Neural progenitor cell (in vitro differentiated cells): Measurements from ENCODE around the gene CNTN2. TPM values are rescaled to one million over a fixed set of nuclear protein-coding genes. Genes with fewer than 3 reads are reported as not detected.

Experiments
- DNase-seq: peaks from one replicate; pipeline ENCODE4 v3.0.0-alpha.2; 2016; ENCODE audit warnings: low spot score
- H2AFZ ChIP-seq: fragments of 200-600 bp; sonication (generic); replicated peaks from 2 replicates; pipeline ENCODE4 v1.6.1; 2016; ENCODE audit warnings: antibody characterized with exemption
- H3F3A ChIP-seq: fragments of 200-600 bp; sonication (generic); 2 replicates; pipeline ENCODE4 v1.6.1; 2016; ENCODE audit warnings: antibody characterized with exemption, low read depth
- H3K27ac ChIP-seq: fragments of 200-600 bp; sonication (generic); 2 replicates; pipeline ENCODE4 v1.5.1; 2016; ENCODE audit warnings: mild to moderate bottlenecking
- H3K27me3 ChIP-seq: fragments of 200-600 bp; sonication (generic); 2 replicates; pipeline ENCODE4 v1.6.1; 2016; ENCODE audit warnings: mild to moderate bottlenecking, moderate library complexity
- H3K36me3 ChIP-seq: fragments of 200-600 bp; sonication (generic); 2 replicates; pipeline ENCODE4 v1.5.1; 2016
- H3K4me1 ChIP-seq: fragments of 200-600 bp; sonication (generic); 2 replicates; pipeline ENCODE4 v1.6.1; 2016; ENCODE audit warnings: mixed run types
- H3K4me2 ChIP-seq: fragments of 200-600 bp; sonication (generic); 2 replicates; pipeline ENCODE4 v1.6.1; 2016
- H3K4me3 ChIP-seq: fragments of 200-600 bp; sonication (generic); 2 replicates; pipeline ENCODE4 v1.5.1; 2016
- H3K79me2 ChIP-seq: fragments of 200-600 bp; sonication (generic); 2 replicates; pipeline ENCODE4 v1.6.1; 2016; ENCODE audit warnings: low read depth
- H3K9ac ChIP-seq: fragments of 200-600 bp; sonication (generic); 2 replicates; pipeline ENCODE4 v1.6.1; 2016
- H3K9me3 ChIP-seq: fragments of 200-600 bp; sonication (generic); 2 replicates; pipeline ENCODE4 v1.5.1; 2016; ENCODE audit warnings: low read depth
- H4K20me1 ChIP-seq: fragments of 200-600 bp; sonication (generic); 2 replicates; pipeline ENCODE4 v1.6.1; 2016; ENCODE audit warnings: low read depth
- H3K27ac Mint-ChIP-seq: 3 replicates; pipeline ENCODE4 v1.8.0; 2021; ENCODE audit warnings: mixed read lengths
- H3K27me3 Mint-ChIP-seq: 2 replicates; pipeline ENCODE4 v1.8.0; 2022; ENCODE audit warnings: low read depth, mild to moderate bottlenecking, inconsistent platforms, moderate library complexity, mixed read lengths; ENCODE audit not compliant: insufficient read depth
- H3K36me3 Mint-ChIP-seq: 3 replicates; pipeline ENCODE4 v1.8.0; 2021; ENCODE audit warnings: mixed read lengths
- H3K4me1 Mint-ChIP-seq: 3 replicates; pipeline ENCODE4 v1.8.0; 2021; ENCODE audit warnings: mixed read lengths
- H3K4me3 Mint-ChIP-seq: 3 replicates; pipeline ENCODE4 v1.8.0; 2021; ENCODE audit warnings: mild to moderate bottlenecking, moderate library complexity, mixed read lengths
- H3K9me3 Mint-ChIP-seq: 3 replicates; pipeline ENCODE4 v1.8.0; 2020; ENCODE audit warnings: mixed read lengths
- CTCF ChIP-seq: fragments of 200-600 bp; sonication (generic); IDR thresholded peaks from 2 replicates; pipeline ENCODE4 v1.5.1; 2017; ENCODE audit warnings: antibody characterized with exemption, mild to moderate bottlenecking
- EZH2 ChIP-seq: fragments of 200-600 bp; sonication (generic); IDR thresholded peaks from 2 replicates; pipeline ENCODE4 v1.6.1; 2017; ENCODE audit warnings: antibody characterized with exemption, mild to moderate bottlenecking, moderate library complexity
- EZH2phosphoT487 ChIP-seq: fragments of 200-600 bp; sonication (generic); IDR thresholded peaks from 2 replicates; pipeline ENCODE4 v1.6.1; 2017; ENCODE audit warnings: antibody characterized with exemption
- total RNA-seq: library from RNA; depleted of rRNA; stranded (reverse); fragments of >200 nt; gene quantifications from 2 replicates; pipeline ENCODE4 v1.2.3, GENCODE V29; 2015; ENCODE audit warnings: low replicate concordance

The CNTN2 gene
- total RNA-seq, 1 donor from 2014 or later: 8.4 TPM

GRCh38 chr1:204996981-204997380, 46.0 kb upstream of the CNTN2 start:
- TF ChIP-seq CTCF (no peak), EZH2phosphoT487 (no peak), EZH2 (no peak)
- no peaks in the 10 kb centered on the region for H3K9me3 Mint-ChIP-seq
- H3K4me3 ChIP-seq: no peak overlapping the region
- no peak for DNase-seq
- H3F3A ChIP-seq: peaks cover 5% of the 10 kb centered on the region
- H3K27ac ChIP-seq: no peak overlapping the region
- H3K4me2 ChIP-seq: no peak overlapping the region
- H3K4me3 Mint-ChIP-seq: no peak overlapping the region
- peaks cover 28% of the 10 kb centered on the region for H3K4me1 Mint-ChIP-seq
- H3K27me3 ChIP-seq: peaks cover 25% of the 10 kb centered on the region
- no peaks in the 10 kb centered on the region for H3K36me3 ChIP-seq
- no peak overlapping the region for H3K9ac ChIP-seq
- H4K20me1 ChIP-seq: no peaks in the 10 kb centered on the region
- H3K36me3 Mint-ChIP-seq: peaks cover 6% of the 10 kb centered on the region
- H3K27me3 Mint-ChIP-seq: peaks cover 7% of the 10 kb centered on the region
- peak overlapping the region; percentile 43 for H3K27ac Mint-ChIP-seq
- H3K79me2 ChIP-seq: no peaks in the 10 kb centered on the region
- no peak overlapping the region for H2AFZ ChIP-seq
- no peaks in the 10 kb centered on the region for H3K9me3 ChIP-seq
- peaks cover 37% of the 10 kb centered on the region for H3K4me1 ChIP-seq

GRCh38 chr1:204997591-204998355, 45.2 kb upstream of the CNTN2 start:
- no peak overlapping the region for H3K27ac ChIP-seq
- no peak overlapping the region for H2AFZ ChIP-seq
- no peak overlapping the region for H3K9ac ChIP-seq
- Mint-ChIP-seq H3K4me1 (peaks cover 31% of the 10 kb centered on the region), H3K27me3 (peaks cover 9% of the 10 kb centered on the region), H3K4me3 (no peak overlapping the region), H3K9me3 (no peaks in the 10 kb centered on the region), H3K27ac (peak overlapping the region; percentile 74), H3K36me3 (peaks cover 6% of the 10 kb centered on the region)
- no peak for DNase-seq
- H3K27me3 ChIP-seq: peaks cover 33% of the 10 kb centered on the region
- H3F3A ChIP-seq: peaks cover 7% of the 10 kb centered on the region
- H3K36me3 ChIP-seq: no peaks in the 10 kb centered on the region
- TF ChIP-seq EZH2 (no peak), CTCF (no peak), EZH2phosphoT487 (no peak)
- no peak overlapping the region for H3K4me2 ChIP-seq
- H4K20me1 ChIP-seq: peaks cover 3% of the 10 kb centered on the region
- H3K79me2 ChIP-seq: no peaks in the 10 kb centered on the region
- no peaks in the 10 kb centered on the region for H3K9me3 ChIP-seq
- H3K4me1 ChIP-seq: peaks cover 41% of the 10 kb centered on the region
- H3K4me3 ChIP-seq: no peak overlapping the region

GRCh38 chr1:205001162-205001561, 41.9 kb upstream of the CNTN2 start:
- H3K36me3 Mint-ChIP-seq: peaks cover 4% of the 10 kb centered on the region
- Histone ChIP-seq H3K36me3 (no peaks in the 10 kb centered on the region), H3K4me3 (no peak overlapping the region), H3K27me3 (peaks cover 64% of the 10 kb centered on the region), H3K4me2 (no peak overlapping the region), H4K20me1 (peaks cover 12% of the 10 kb centered on the region), H3K27ac (no peak overlapping the region), H3K79me2 (no peaks in the 10 kb centered on the region), H3K9ac (no peak overlapping the region), H3K9me3 (no peaks in the 10 kb centered on the region), H2AFZ (no peak overlapping the region), H3K4me1 (peaks cover 33% of the 10 kb centered on the region), H3F3A (peaks cover 21% of the 10 kb centered on the region)
- TF ChIP-seq EZH2 (no peak), EZH2phosphoT487 (no peak), CTCF (no peak)
- no peak overlapping the region for H3K27ac Mint-ChIP-seq
- peaks cover 33% of the 10 kb centered on the region for H3K4me1 Mint-ChIP-seq
- no peaks in the 10 kb centered on the region for H3K9me3 Mint-ChIP-seq
- DNase-seq: no peak
- peaks cover 10% of the 10 kb centered on the region for H3K27me3 Mint-ChIP-seq
- H3K4me3 Mint-ChIP-seq: no peak overlapping the region
